ENCODE data around the gene MRPS35.

MRPS35 gene

GRCh38 chr12:27769142-27769673 lies 58.6 kb downstream of the MRPS35 start:
- H3K4me3 ChIP-seq (replicated peaks; ENCODE audit: low read depth, low read length), result no peak overlapping the region
- no peak for DNase-seq (ENCODE audit: extremely low read depth, low read depth)
- TF ChIP-seq CTCF (IDR thresholded peaks at IDR 0.05; ENCODE audit: low read depth, low read length, missing control alignments), result no peak

GRCh38 chr12:27771481-27772327 lies 61.1 kb downstream of the MRPS35 start:
- TF ChIP-seq CTCF (IDR thresholded peaks at IDR 0.05; ENCODE audit: low read depth, low read length, missing control alignments), result no peak
- H3K4me3 ChIP-seq (replicated peaks; ENCODE audit: low read depth, low read length), result no peak overlapping the region
- no peak for DNase-seq (ENCODE audit: extremely low read depth, low read depth)

DNA sequence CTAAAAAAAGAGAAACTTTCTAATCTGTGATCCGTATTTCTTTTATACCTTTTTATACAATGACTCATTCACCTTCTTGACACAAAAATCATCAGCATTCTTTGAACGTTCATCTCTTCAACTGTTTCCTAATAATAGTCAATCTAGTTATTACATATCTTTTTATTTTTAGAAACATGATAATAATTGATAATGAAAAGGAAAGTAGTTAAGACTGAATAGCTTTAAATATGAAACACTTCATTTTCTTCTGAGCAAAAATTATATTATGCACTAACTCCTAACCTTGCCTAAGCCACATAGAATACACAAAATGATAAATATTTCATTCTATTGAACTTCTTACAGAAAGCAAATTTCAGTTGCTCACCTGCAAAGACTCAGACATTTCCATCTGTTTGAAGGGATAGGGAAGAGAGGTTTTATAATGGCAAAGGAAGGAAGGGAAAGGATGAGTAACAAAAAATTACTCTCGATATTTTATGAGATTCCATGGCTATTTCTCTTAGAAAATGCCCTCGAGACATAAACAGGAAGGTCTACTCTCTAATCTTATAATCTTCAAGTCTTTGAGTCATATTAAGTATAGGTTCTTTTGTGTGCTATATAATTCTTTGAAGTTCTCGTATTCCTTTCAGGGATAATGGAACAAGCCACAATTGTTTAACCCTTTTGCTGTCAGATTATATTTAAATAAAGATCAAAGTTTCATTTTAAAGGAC lies 61.9 kb downstream of the MRPS35 start:
- TF ChIP-seq CTCF (IDR thresholded peaks at IDR 0.05; ENCODE audit: low read depth, low read length, missing control alignments), result no peak
- H3K4me3 ChIP-seq (replicated peaks; ENCODE audit: low read depth, low read length), result no peak overlapping the region
- DNase-seq (ENCODE audit: extremely low read depth, low read depth), result no peak

DNA sequence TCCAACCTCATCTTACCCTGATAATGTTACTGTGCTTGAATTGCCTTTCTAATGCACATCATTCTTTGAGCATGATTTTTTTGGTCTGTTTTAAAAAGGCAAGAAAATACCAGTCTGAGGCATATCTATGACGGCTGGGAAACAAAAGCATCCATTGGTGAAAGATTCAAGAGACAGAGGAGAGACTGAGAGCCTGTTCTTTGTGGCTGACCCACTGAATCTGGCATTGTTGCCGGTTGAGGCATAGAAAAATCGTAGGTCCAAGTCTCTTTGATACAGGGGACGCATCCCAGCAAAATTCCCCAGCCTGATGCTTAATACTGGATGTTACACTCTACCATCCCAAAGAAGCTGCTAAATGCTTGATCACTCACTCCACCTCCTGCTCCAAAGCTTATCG lies 66.5 kb downstream of the MRPS35 start:
- no peak for TF ChIP-seq CTCF (IDR thresholded peaks at IDR 0.05; ENCODE audit: low read depth, low read length, missing control alignments)
- H3K4me3 ChIP-seq (replicated peaks; ENCODE audit: low read depth, low read length), result no peak overlapping the region

DNA sequence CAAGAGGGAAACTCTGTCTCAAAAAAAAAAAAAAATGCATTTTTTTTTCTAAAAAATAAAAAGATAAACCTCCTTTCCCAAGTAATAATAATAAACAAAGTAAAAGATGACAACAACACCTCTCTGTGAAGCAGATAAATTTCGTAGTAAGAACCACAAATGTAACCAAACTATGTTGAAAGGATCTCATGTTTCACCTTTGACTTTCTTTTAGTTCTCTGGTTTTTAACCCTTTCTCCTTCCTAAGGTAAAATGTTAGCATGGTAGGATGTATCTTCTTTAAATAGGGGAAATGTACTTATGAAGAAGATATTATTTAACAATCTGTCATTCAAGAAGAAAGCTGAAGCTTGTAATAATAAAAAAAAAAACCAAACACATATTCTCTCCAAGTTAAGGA lies 67.6 kb downstream of the MRPS35 start:
- TF ChIP-seq CTCF (IDR thresholded peaks at IDR 0.05; ENCODE audit: low read depth, low read length, missing control alignments), result no peak
- no peak overlapping the region for H3K4me3 ChIP-seq (replicated peaks; ENCODE audit: low read depth, low read length)
- no peak for DNase-seq (ENCODE audit: extremely low read depth, low read depth)

More for the DNA sequence above, 66.5 kb downstream of the MRPS35 start:
- DNase-seq (ENCODE audit: extremely low read depth, low read depth), result no peak

DNA sequence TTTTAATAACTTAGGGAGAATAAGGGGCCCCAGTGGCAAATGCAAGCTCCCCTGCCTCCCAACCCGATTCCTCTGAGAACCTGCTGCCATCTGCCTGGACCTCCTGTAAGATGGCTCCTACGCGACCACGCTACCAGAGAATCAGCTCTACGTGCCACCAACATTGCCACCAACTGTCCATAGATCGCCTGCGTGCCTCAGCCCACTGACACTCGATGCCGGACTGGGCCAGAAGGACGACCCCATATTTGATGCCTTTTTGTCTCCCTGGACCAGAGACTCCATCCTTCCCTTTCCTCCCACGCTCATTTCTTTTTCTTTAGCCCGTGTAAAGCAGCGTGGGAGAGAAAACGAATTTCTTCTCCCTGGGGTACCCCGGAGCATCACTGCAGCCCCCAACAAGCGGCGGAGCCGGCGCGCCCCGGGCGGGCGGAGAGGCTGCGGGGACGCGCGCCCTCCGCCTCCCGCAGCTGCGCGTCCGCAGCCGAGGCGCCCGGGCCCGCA lies 68.8 kb downstream of the MRPS35 start:
- peak overlapping the region; percentile 71 for H3K4me3 ChIP-seq (replicated peaks; ENCODE audit: low read depth, low read length)
- no peak for TF ChIP-seq CTCF (IDR thresholded peaks at IDR 0.05; ENCODE audit: low read depth, low read length, missing control alignments)
- DNase-seq (ENCODE audit: extremely low read depth, low read depth), result no peak

Data from HFF-Myc (cell line).